B cell (primary cell): ENCODE results near the gene CA11. TPM values are rescaled to one million over a fixed set of nuclear protein-coding genes. Genes with fewer than 3 reads are reported as not detected.
A peak's percentile ranks its signal among the peaks of the same experiment; 100 is the strongest.

Source experiments
- ATAC-seq: fragments of 200-7000 bp; cut with Tn5 transposase; one replicate; pipeline ENCODE4 v1.10.0; 2021; ENCODE audit warnings: low read depth, mild to moderate bottlenecking, moderate number of reproducible peaks, moderate library complexity
- CTCF ChIA-PET: fragments of 350-600 bp; sonication (Branson Sonifier 250); formaldehyde crosslinking; loops from one replicate; lab custom pipeline; 2021; ENCODE audit warnings: antibody characterized with exemption, inconsistent platforms; lab: Charles Lee
- POLR2A ChIA-PET: fragments of 350-600 bp; sonication (Branson Sonifier 250); formaldehyde crosslinking; loops from one replicate; lab custom pipeline; 2021; ENCODE audit warnings: antibody characterized with exemption; lab: Charles Lee
- DNase-seq: peaks from one replicate; pipeline ENCODE4 v3.0.0; 2013
- H2AFZ ChIP-seq: 2 replicates; pipeline ENCODE4 v1.6.1; 2012; ENCODE audit warnings: mild to moderate bottlenecking, low read depth, low read length; ENCODE audit not compliant: insufficient read depth, poor library complexity, severe bottlenecking
- H3K27ac ChIP-seq, 2 donors: 1 replicate in 1 of 2; 2 replicates in 1 of 2; pipeline ENCODE4 v1.5.1; 2012 to 2013; ENCODE audit warnings: low read length in 2 of 2, mild to moderate bottlenecking in 2 of 2, moderate library complexity in 1 of 2
- H3K27me3 ChIP-seq, 4 experiments: fragments of 200-600 bp in 1 of 4; sonication (generic) in 1 of 4; replicated peaks in 1 of 4; 1 replicate in 2 of 4; 2 replicates in 2 of 4; pipeline versions ENCODE4 v1.6.1 to v1.7.0; 2013 to 2016; ENCODE audit warnings: low read length in 3 of 4, mild to moderate bottlenecking in 2 of 4, mixed read lengths in 1 of 4, moderate library complexity in 1 of 4; ENCODE audit not compliant: insufficient read depth in 4 of 4, control insufficient read depth in 3 of 4; ENCODE audit errors: control extremely low read depth in 1 of 4
- H3K36me3 ChIP-seq, 2 experiments: replicated peaks in 1 of 2; 1 replicate in 1 of 2; 2 replicates in 1 of 2; pipeline versions ENCODE4 v1.6.1 to v1.7.1; 2013; ENCODE audit warnings: low read length in 1 of 2; ENCODE audit not compliant: insufficient read depth in 2 of 2, control insufficient read depth in 1 of 2; ENCODE audit errors: control extremely low read depth in 1 of 2, extremely low read depth in 1 of 2
- H3K4me1 ChIP-seq, 2 donors: fragments of 200-600 bp in 1 of 2; sonication (generic) in 1 of 2; 1 replicate in 1 of 2; 2 replicates in 1 of 2; pipeline versions ENCODE4 v1.5.1 to v1.6.1; 2013 to 2017; ENCODE audit warnings: low read length in 2 of 2; ENCODE audit not compliant: control insufficient read depth in 2 of 2, insufficient read depth in 2 of 2
- H3K4me2 ChIP-seq: replicated peaks from 2 replicates; pipeline ENCODE3; 2012; ENCODE audit warnings: mild to moderate bottlenecking, low read depth, low read length; ENCODE audit not compliant: poor library complexity, severe bottlenecking
- H3K4me3 ChIP-seq, 5 experiments: fragments of 200-600 bp in 1 of 5; sonication (generic) in 1 of 5; 1 replicate in 3 of 5; 2 replicates in 2 of 5; pipeline versions ENCODE4 v1.5.1 to v1.7.0; 2011 to 2016; ENCODE audit warnings: low read length in 4 of 5, mild to moderate bottlenecking in 4 of 5, low read depth in 2 of 5, control low read depth in 1 of 5, moderate library complexity in 1 of 5; ENCODE audit not compliant: insufficient read depth in 1 of 5; ENCODE audit errors: control extremely low read depth in 1 of 5, extremely low read depth in 1 of 5
- H3K79me2 ChIP-seq: fragments of 200-600 bp; sonication (generic); one replicate; pipeline ENCODE4 v1.6.0; 2016; ENCODE audit warnings: low read length; ENCODE audit not compliant: control insufficient read depth, insufficient read depth
- H3K9ac ChIP-seq: fragments of 200-600 bp; sonication (generic); 2 replicates; pipeline ENCODE4 v1.6.1; 2017; ENCODE audit warnings: mild to moderate bottlenecking, low read length, moderate library complexity
- H3K9me3 ChIP-seq, 3 donors: one replicate each; pipeline versions ENCODE4 v1.6.1 to v1.7.1; 2013; ENCODE audit warnings: low read length in 2 of 3; ENCODE audit not compliant: control insufficient read depth in 2 of 3, insufficient read depth in 1 of 3; ENCODE audit errors: control extremely low read depth in 1 of 3
- H4K20me1 ChIP-seq: 2 replicates; pipeline ENCODE4 v1.6.0; 2012; ENCODE audit warnings: mild to moderate bottlenecking, low read length; ENCODE audit not compliant: insufficient read depth, control insufficient read depth, poor library complexity, severe bottlenecking
- H3K27ac Mint-ChIP-seq: one replicate; pipeline ENCODE4 v1.8.0; 2021; ENCODE audit warnings: mixed read lengths
- H3K27me3 Mint-ChIP-seq: one replicate; pipeline ENCODE4 v1.8.0; 2021; ENCODE audit warnings: mixed read lengths
- H3K4me1 Mint-ChIP-seq: one replicate; pipeline ENCODE4 v1.8.0; 2021; ENCODE audit warnings: mixed read lengths
- H3K4me3 Mint-ChIP-seq: one replicate; pipeline ENCODE4 v1.8.0; 2021; ENCODE audit warnings: mixed read lengths
- H3K9me3 Mint-ChIP-seq: one replicate; pipeline ENCODE4 v1.8.0; 2022; ENCODE audit warnings: mixed read lengths; ENCODE audit not compliant: insufficient read depth
- EZH2 ChIP-seq: IDR thresholded peaks from 2 replicates; pipeline ENCODE4 v1.6.1; 2012; ENCODE audit warnings: borderline replicate concordance, low read depth, mild to moderate bottlenecking, moderate library complexity, low read length; ENCODE audit not compliant: insufficient read depth, poor library complexity, severe bottlenecking
- WGBS: methylation state at CpG from one replicate; pipeline ENCODE4 v1.1.5; 2013; ENCODE audit warnings: missing lambda C conversion rate; ENCODE audit not compliant: insufficient coverage; 5-methylcytosine and 5-hydroxymethylcytosine counted together
- intact Hi-C: fragments of 100-400 bp; cut with micrococcal nuclease; formaldehyde crosslinking; loops from one replicate; pipeline ENCODE4 v1.10.0; 2022
- polyA plus RNA-seq: library from polyadenylated mRNA; depleted of rRNA; stranded (reverse); fragments of >200 nt; gene quantifications from 2 replicates; pipeline ENCODE4 v1.2.3, GENCODE V29; 2012
- total RNA-seq, 2 donors: library from RNA; stranded (reverse); fragments of 120-200 nt in 1 of 2; gene quantifications; 1 replicate in 1 of 2; 2 replicates in 1 of 2; pipeline versions ENCODE4 v1.2.3 to v1.2.4, GENCODE V29; 2013 to 2022
- TF ChIP-seq, protein P1 (sequence below): fragments of 200-600 bp; IDR thresholded peaks from one replicate; pipeline ENCODE4 v1.8.0; 2022; ENCODE audit warnings: antibody characterized with exemption, mild to moderate bottlenecking

CA11 gene
- total and polyA plus RNA-seq, 2 donors (not counting 1 experiment from before 2014, with no cell fraction given), result 6.5 to 27.7 TPM

DNA sequence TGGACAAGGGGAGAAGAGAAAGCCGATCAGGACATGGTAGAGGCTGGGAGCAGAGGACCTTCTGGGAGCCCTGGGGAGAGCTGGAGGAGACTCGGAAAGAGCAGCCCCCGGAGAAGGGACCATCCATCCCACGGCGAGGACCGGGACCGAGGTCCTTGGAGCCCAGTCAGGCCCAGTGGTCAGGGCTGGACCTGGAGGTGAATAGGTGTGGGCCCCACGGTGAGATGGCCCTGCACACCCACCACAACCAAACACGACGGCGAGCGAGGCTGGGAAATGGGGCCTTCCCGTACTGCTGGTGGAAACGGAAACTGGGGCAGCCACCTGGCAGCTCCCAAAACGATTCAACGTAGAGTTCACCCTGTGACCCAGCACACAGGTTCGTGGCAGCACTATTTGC lies 30.5 kb upstream of the CA11 start:
- no peak overlapping the region for H3K4me3 ChIP-seq
- no peak overlapping the region for H3K27ac Mint-ChIP-seq
- TF ChIP-seq, protein P1, sequence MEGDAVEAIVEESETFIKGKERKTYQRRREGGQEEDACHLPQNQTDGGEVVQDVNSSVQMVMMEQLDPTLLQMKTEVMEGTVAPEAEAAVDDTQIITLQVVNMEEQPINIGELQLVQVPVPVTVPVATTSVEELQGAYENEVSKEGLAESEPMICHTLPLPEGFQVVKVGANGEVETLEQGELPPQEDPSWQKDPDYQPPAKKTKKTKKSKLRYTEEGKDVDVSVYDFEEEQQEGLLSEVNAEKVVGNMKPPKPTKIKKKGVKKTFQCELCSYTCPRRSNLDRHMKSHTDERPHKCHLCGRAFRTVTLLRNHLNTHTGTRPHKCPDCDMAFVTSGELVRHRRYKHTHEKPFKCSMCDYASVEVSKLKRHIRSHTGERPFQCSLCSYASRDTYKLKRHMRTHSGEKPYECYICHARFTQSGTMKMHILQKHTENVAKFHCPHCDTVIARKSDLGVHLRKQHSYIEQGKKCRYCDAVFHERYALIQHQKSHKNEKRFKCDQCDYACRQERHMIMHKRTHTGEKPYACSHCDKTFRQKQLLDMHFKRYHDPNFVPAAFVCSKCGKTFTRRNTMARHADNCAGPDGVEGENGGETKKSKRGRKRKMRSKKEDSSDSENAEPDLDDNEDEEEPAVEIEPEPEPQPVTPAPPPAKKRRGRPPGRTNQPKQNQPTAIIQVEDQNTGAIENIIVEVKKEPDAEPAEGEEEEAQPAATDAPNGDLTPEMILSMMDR, result no peak
- no peaks in the 10 kb centered on the region for H3K79me2 ChIP-seq
- no peaks in the 10 kb centered on the region for H3K27me3 ChIP-seq
- peaks cover 4 to 10% of the 10 kb centered on the region in 2 donors for H3K4me1 ChIP-seq
- no peak overlapping the region for H3K27ac ChIP-seq
- H3K4me1 Mint-ChIP-seq, result peaks cover 6% of the 10 kb centered on the region
- no peak for ATAC-seq
- POLR2A ChIA-PET, result no interaction called here
- no peaks in the 10 kb centered on the region for H3K9me3 ChIP-seq
- WGBS, result 100% methylated on average over 12 of the region's 17 CpGs
- H3K9me3 Mint-ChIP-seq, result no peaks in the 10 kb centered on the region
- intact Hi-C loops, result no loop called here
- H4K20me1 ChIP-seq, result no peaks in the 10 kb centered on the region
- H3K27me3 Mint-ChIP-seq, result peaks cover 6% of the 10 kb centered on the region
- no peak for DNase-seq
- no peak overlapping the region for H2AFZ ChIP-seq
- CTCF ChIA-PET, result interaction anchor here (1.7 to 5.4 kb wide), 5 partner anchors 24 to 166 kb away, joined by 5 to 51 read pairs (median 7); partner anchors contain the start of gene CA11
- no peak overlapping the region for H3K9ac ChIP-seq
- H3K4me2 ChIP-seq, result no peak overlapping the region
- no peak overlapping the region for H3K4me3 Mint-ChIP-seq
- no peaks in the 10 kb centered on the region for H3K36me3 ChIP-seq

DNA sequence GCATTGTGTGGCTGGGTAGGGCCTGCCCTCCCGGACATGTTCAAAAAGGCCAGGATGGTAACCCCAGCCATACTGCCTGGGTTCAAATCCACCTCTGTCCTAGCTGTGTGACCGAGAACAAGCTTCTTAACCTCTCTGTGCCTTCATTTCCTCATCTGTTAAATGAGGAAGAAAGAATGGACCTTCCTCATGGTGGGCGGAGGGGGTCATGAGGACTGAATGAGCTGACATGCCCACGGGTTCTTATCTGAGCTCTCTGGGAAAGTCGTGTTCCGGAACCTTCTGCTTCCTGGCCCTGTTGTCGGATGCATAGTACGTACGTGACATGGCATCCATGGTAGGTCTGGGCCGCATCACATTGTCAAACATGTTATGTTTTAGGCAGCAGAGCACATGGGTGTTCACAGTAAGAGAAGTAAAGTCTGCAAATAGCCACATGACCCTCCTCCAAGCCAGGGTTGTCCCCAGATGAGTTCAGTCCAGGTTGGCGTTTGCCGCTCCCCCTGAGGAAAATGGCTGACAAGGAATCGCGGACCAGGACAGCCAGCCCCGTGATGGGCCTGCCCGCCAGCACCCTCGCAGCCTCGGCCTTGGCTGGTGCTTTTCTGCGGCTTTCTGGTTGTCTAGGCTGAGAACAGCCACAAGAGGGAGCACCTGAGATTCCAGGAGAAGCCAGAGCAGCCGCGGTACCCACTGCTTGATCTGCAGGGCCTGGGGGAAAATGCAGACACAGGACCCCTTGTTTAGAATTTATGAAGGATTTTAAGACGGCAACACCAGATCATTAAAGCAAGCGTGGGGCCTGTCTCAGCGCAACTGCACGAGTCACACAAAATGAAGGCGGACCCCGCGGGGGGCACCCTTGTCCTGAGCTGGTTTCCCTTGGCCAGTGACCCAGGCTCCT lies 29.2 kb upstream of the CA11 start:
- 36% methylated on average over 22 of the region's 28 CpGs for WGBS
- Mint-ChIP-seq H3K4me1 (peaks cover 6% of the 10 kb centered on the region), H3K27ac (peak overlapping the region; percentile 32), H3K9me3 (no peaks in the 10 kb centered on the region), H3K27me3 (peaks cover 6% of the 10 kb centered on the region), H3K4me3 (no peak overlapping the region)
- H3K36me3 ChIP-seq, result no peaks in the 10 kb centered on the region
- H4K20me1 ChIP-seq, result no peaks in the 10 kb centered on the region
- H3K9ac ChIP-seq, result no peak overlapping the region
- ATAC-seq, result peak; percentile 94
- H3K4me3 ChIP-seq, result no peak overlapping the region
- peak overlapping the region; percentile 51 for H3K4me2 ChIP-seq
- intact Hi-C loops, result loop anchor here (1.0 kb wide), 3 partner anchors 14 to 64 kb away; partner anchors contain the start of gene CA11
- no peak overlapping the region for H3K27ac ChIP-seq
- no peaks in the 10 kb centered on the region for H3K79me2 ChIP-seq
- CTCF ChIA-PET, result interaction anchor here (0.6 to 5.4 kb wide), 25 partner anchors 10 to 1864 kb away, joined by 3 to 51 read pairs (median 3); partner anchors contain the start of gene CA11
- DNase-seq, result peak; percentile 87
- no peak for TF ChIP-seq EZH2
- TF ChIP-seq, protein P1, result peak; percentile 86
- H2AFZ ChIP-seq, result peak overlapping the region; percentile 39
- H3K4me1 ChIP-seq, result peaks cover 4 to 10% of the 10 kb centered on the region in 2 donors
- no peaks in the 10 kb centered on the region for H3K27me3 ChIP-seq
- H3K9me3 ChIP-seq, result peaks cover 0 to under 1% (median 0%) of the 10 kb centered on the region in 3 donors
- POLR2A ChIA-PET, result interaction anchor here (0.6 to 1.1 kb wide), 3 partner anchors 56 to 506 kb away, joined by 3 to 4 read pairs (median 3); partner anchors contain the start of gene RPL18
